GM12878 (cell line): ENCODE measurements around the gene STPG1.

Source experiments
- CEBPB ChIP-seq, 2 experiments: fragments of 150-350 bp in 1 of 2; IDR thresholded peaks; 2 replicates each; pipeline ENCODE4 v1.6.1; 2012 to 2014; ENCODE audit warnings: low read depth in 2 of 2, low read length in 2 of 2, borderline replicate concordance in 1 of 2, inconsistent platforms in 1 of 2
- CHD4 ChIP-seq: fragments of 200-600 bp; sonication (generic); IDR thresholded peaks from 2 replicates; pipeline ENCODE4 v1.6.1; 2016; ENCODE audit warnings: mild to moderate bottlenecking
- EP300 ChIP-seq, 2 experiments: fragments of 150-350 bp in 1 of 2; IDR thresholded peaks; 2 replicates each; pipeline ENCODE4 v1.6.1; 2011 to 2012; ENCODE audit warnings: low read depth in 2 of 2, low read length in 2 of 2, borderline replicate concordance in 1 of 2, improper control_type of control experiment in 1 of 2, inconsistent platforms in 1 of 2; ENCODE audit not compliant: control insufficient read depth in 1 of 2
- MAX ChIP-seq: IDR thresholded peaks from 2 replicates; pipeline ENCODE4 v1.6.1; 2012; ENCODE audit warnings: low read depth, low read length, improper control_type of control experiment
- NR2C2 ChIP-seq: IDR thresholded peaks from 2 replicates; pipeline ENCODE4 v1.6.1; 2011; ENCODE audit warnings: borderline replicate concordance, low read depth; ENCODE audit not compliant: control insufficient read depth, insufficient read length
- POLR2AphosphoS5 ChIP-seq: IDR thresholded peaks from 2 replicates; pipeline ENCODE4 v1.6.1; 2011; ENCODE audit warnings: mild to moderate bottlenecking, low read length, inconsistent platforms
- SMAD1 ChIP-seq: fragments of 450-650 bp; IDR thresholded peaks from 2 replicates; pipeline ENCODE4 v1.6.1; 2018; ENCODE audit warnings: mild to moderate bottlenecking, low read depth; ENCODE audit not compliant: partially characterized antibody
- SMARCA5 ChIP-seq: fragments of 450-650 bp; IDR thresholded peaks from 2 replicates; pipeline ENCODE4 v1.6.1; 2017; ENCODE audit warnings: mild to moderate bottlenecking
- USF2 ChIP-seq: IDR thresholded peaks from 2 replicates; pipeline ENCODE4 v1.6.1; 2011; ENCODE audit warnings: low read depth, low read length, improper control_type of control experiment, borderline replicate concordance
- YY1 ChIP-seq: IDR thresholded peaks from 2 replicates; pipeline ENCODE4 v1.6.1; 2011; ENCODE audit warnings: low read depth, mild to moderate bottlenecking, low read length

GRCh38 chr1:24427545-24427862, 13.9 kb upstream of the STPG1 start:
- no peak for TF ChIP-seq CEBPB (IDR thresholded peaks at IDR 0.05; ENCODE audit: borderline replicate concordance in 1 of 2, low read depth in 2 of 2, low read length in 2 of 2)
- no peak for TF ChIP-seq CHD4
- no peak for TF ChIP-seq POLR2AphosphoS5
- no peak for TF ChIP-seq USF2
- no peak for TF ChIP-seq SMAD1
- TF ChIP-seq MAX: no peak
- no peak for TF ChIP-seq EP300 (IDR thresholded peaks at IDR 0.05; ENCODE audit: borderline replicate concordance in 1 of 2, control insufficient read depth in 1 of 2, low read depth in 2 of 2, low read length in 2 of 2)
- TF ChIP-seq NR2C2: no peak
- no peak for TF ChIP-seq SMARCA5
- no peak for TF ChIP-seq YY1
